Activated T-cell treated with anti-CD3 and anti-CD28 coated beads, Interleukin-2, amount 50 U/mL, for 4 hours (primary cell): Measurements from ENCODE around the gene ZNF420. TPM values are rescaled to one million over a fixed set of nuclear protein-coding genes. Genes with fewer than 3 reads are reported as not detected.
A peak's percentile ranks its signal among the peaks of the same experiment; 100 is the strongest.
"Not testable (repeated sequence)": the region's sequence is repeated elsewhere in the genome, so short reads cannot be mapped to it uniquely, and the experiment has no call there.

ENCODE experiments used
- ATAC-seq, 2 donors: fragments of 200-7000 bp; cut with Tn5 transposase; one replicate each; pipeline ENCODE4 v1.10.0; 2021
- DNase-seq: peaks from one replicate; pipeline ENCODE4 v3.0.0-alpha.2; 2020
- H3K27me3 Mint-ChIP-seq: one replicate; pipeline ENCODE4 v1.8.0; 2021; ENCODE audit warnings: low read depth, mixed read lengths
- H3K36me3 Mint-ChIP-seq: one replicate; pipeline ENCODE4 v1.8.0; 2022; ENCODE audit warnings: mixed read lengths; ENCODE audit not compliant: insufficient read depth
- H3K4me1 Mint-ChIP-seq: one replicate; pipeline ENCODE4 v1.8.0; 2021; ENCODE audit warnings: low read depth, mixed read lengths
- H3K4me3 Mint-ChIP-seq: one replicate; pipeline ENCODE4 v1.8.0; 2021; ENCODE audit warnings: mild to moderate bottlenecking, moderate library complexity, mixed read lengths
- H3K9me3 Mint-ChIP-seq: one replicate; pipeline ENCODE4 v1.8.0; 2021; ENCODE audit warnings: mixed read lengths
- total RNA-seq, 3 donors: library from RNA; stranded (reverse); gene quantifications; one replicate each; pipeline ENCODE4 v1.2.1, GENCODE V29; 2021

The ZNF420 gene
- total RNA-seq, 3 donors from 2014 or later = 10.5 to 14.2 (median 12.5) TPM

DNA sequence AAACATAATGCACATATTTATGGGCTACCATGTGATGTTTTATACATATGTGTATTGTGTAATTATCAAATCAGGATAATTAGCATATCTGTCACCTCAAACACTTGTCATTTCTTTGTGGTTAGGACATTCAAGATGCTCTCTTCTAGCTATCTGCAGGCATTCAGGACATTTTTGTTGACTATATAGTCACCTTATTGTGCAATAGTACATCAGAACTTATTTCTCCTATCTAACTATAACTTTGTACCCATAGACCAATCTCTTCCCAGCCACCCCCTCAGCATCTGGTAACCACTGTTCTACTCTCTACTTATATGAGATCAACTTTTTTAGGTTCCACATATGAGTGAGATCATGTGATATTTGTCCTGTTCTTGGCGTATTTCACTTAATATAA, 20.3 kb downstream of the ZNF420 start:
- no peaks in the 10 kb centered on the region for H3K4me1 Mint-ChIP-seq
- peaks cover 62% of the 10 kb centered on the region for H3K9me3 Mint-ChIP-seq
- H3K27me3 Mint-ChIP-seq = no peaks in the 10 kb centered on the region
- no peak overlapping the region for H3K4me3 Mint-ChIP-seq
- ATAC-seq (no peak), DNase-seq (no peak)
- peaks cover 90% of the 10 kb centered on the region for H3K36me3 Mint-ChIP-seq

DNA sequence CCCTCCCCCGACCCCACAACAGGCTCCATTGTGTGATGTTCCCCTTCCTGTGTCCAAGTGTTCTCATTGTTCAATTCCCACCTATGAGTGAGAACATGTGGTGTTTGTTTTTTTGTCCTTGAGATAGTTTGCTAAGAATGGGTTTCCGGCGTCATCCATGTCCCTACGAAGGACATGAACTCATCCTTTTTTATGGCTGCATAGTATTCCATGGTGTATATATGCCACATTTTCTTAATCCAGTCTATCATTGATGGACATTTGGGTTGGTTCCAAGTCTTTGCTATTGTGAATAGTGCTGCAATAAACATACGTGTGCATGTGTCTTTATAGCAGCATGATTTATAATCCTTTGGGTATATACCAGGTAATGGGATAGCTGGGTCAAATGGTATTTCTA, 25.9 kb downstream of the ZNF420 start:
- not testable (repeated sequence) for ATAC-seq
- H3K9me3 Mint-ChIP-seq = peaks cover 64% of the 10 kb centered on the region

DNA sequence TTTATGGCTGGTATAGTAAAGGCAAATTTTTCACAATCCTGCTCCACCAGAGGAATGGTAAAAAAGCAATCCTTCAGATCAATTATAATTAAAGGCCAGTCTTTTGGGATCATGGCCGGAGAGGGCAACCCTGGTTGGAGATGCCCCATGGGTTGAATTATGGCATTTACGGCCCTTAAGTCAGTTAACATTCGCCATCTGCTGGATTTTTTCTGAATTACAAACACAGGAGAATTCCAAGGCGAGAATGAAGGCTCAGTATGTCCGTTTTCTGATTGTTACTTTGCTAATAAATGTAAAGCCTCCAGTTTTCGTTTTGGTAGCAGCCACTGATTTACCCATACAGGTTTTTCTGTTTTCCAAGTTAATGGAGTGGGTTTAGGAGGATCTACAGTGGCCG, 33.5 kb downstream of the ZNF420 start:
- Mint-ChIP-seq H3K9me3 (peaks cover 80% of the 10 kb centered on the region), H3K36me3 (peaks cover 93% of the 10 kb centered on the region)
- H3K27me3 Mint-ChIP-seq, H3K4me3 Mint-ChIP-seq, H3K4me1 Mint-ChIP-seq, ATAC-seq, DNase-seq: not testable (repeated sequence)

More for the DNA sequence above, 25.9 kb downstream of the ZNF420 start:
- H3K36me3 Mint-ChIP-seq = peaks cover 93% of the 10 kb centered on the region
- H3K4me3 Mint-ChIP-seq, H3K27me3 Mint-ChIP-seq, H3K4me1 Mint-ChIP-seq, DNase-seq: not testable (repeated sequence)

DNA sequence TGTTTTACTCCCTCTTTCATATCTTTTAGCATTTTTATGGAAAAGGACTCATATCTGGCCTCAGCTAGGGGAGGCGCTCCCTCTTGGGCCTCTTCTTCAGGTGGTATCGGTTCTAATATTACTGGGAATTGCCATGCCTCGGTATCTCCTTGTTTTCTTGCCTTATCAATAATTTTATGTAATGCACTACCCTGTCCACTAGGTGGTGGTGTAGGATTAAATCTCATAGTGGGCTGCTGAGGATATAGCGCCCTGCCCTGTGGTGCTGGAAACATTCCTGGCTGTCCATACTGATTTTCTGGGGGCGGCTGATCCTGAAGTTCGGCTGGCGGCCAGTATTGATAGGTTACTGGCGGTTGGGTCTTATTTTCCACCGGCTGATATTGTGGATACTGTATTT, 35.8 kb downstream of the ZNF420 start:
- ATAC-seq = no peak
- H3K9me3 Mint-ChIP-seq = peaks cover 64% of the 10 kb centered on the region
- H3K4me1 Mint-ChIP-seq = no peaks in the 10 kb centered on the region

DNA sequence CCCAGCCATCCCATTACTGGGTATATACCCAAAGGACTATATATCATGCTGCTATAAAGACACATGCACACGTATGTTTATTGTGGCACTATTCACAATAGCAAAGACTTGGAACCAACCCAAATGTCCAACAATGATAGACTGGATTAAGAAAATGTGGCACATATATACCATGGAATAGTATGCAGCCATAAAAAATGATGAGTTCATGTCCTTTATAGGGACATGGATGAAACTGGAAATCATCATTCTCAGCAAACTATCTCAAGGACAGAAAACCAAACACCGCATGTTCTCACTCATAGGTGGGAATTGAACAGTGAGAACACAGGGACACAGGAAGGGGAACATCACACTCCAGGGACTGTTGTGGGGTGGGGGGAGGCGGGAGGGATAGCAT, 43.9 kb downstream of the ZNF420 start:
- ATAC-seq, H3K27me3 Mint-ChIP-seq, H3K4me3 Mint-ChIP-seq, H3K4me1 Mint-ChIP-seq, DNase-seq: not testable (repeated sequence)
- H3K9me3 Mint-ChIP-seq = peaks cover 48% of the 10 kb centered on the region
- peaks cover 29% of the 10 kb centered on the region for H3K36me3 Mint-ChIP-seq

More for the DNA sequence above, 35.8 kb downstream of the ZNF420 start:
- H3K4me3 Mint-ChIP-seq = no peak overlapping the region
- no peaks in the 10 kb centered on the region for H3K27me3 Mint-ChIP-seq
- no peak for DNase-seq
- H3K36me3 Mint-ChIP-seq = peaks cover 71% of the 10 kb centered on the region

DNA sequence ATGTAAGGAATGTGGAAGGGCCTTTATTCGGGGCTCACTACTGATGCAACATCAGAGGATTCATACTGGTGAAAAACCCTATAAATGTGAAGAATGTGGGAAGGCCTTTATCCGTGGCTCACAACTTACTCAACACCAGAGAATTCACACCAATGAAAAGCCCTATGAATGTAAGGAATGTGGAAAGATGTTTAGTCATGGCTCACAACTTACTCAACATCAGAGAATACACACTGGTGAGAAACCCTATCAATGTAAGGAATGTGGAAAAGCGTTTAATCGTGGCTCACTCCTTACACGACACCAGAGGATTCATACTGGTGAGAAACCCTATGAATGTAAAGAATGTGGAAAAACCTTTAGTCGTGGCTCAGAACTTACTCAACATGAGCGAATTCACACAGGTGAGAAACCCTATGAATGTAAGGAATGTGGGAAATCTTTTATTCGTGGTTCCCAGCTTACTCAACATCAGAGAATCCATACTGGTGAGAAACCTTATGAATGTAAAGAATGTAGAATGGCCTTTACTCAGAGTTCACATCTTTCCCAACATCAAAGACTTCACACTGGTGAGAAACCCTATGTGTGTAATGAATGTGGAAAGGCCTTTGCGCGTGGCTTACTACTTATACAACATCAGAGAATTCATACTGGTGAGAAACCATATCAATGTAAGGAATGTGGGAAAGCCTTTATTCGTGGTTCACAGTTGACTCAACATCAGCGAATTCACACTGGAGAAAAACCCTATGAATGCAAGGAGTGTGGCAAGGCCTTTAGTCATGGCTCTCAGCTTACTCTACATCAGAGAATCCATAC, 50.0 kb downstream of the ZNF420 start:
- no peak overlapping the region for H3K4me3 Mint-ChIP-seq
- H3K4me1 Mint-ChIP-seq = no peaks in the 10 kb centered on the region
- DNase-seq (no peak), ATAC-seq (no peak)
- no peaks in the 10 kb centered on the region for H3K27me3 Mint-ChIP-seq
- peaks cover 60% of the 10 kb centered on the region for H3K9me3 Mint-ChIP-seq
- peaks cover 54% of the 10 kb centered on the region for H3K36me3 Mint-ChIP-seq

DNA sequence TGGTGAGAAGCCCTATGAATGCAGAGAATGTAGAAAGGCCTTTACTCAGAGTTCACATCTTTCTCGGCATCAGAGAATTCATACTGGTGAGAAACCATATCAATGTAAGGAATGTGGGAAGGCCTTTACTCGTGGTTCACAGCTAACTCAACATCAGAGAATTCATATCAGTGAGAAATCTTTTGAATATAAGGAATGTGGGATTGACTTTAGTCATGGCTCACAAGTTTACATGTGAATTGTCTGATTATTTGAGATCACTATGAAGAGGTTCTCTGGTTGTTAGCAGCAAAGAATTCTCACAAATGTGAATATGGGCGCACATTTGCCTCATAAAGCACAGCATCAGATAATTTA, 50.6 kb downstream of the ZNF420 start:
- peaks cover 55% of the 10 kb centered on the region for H3K36me3 Mint-ChIP-seq
- H3K4me1 Mint-ChIP-seq = no peaks in the 10 kb centered on the region
- DNase-seq = no peak

DNA sequence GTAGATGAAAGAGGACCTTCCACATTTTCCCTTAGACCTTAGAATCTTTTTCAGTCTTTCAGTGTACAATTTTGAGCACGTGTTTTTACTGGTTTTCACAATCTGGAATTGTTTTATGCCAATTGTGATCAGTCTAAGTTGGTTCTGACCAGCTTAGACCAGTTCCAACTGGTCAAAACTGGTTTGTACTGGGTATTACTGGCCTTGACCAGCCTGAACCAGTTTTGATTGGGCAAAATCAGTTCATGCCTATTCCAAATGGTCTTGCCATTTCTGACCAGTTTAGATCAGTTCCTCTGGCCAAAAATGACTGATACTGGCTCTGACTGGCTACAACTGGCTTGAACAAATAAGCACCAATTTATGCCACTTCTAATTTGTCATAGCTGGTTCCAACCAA, 57.9 kb downstream of the ZNF420 start:
- Mint-ChIP-seq H3K27me3 (no peaks in the 10 kb centered on the region), H3K9me3 (peaks cover 59% of the 10 kb centered on the region), H3K4me3 (no peak overlapping the region), H3K36me3 (peaks cover 18% of the 10 kb centered on the region), H3K4me1 (no peaks in the 10 kb centered on the region)
- DNase-seq (no peak), ATAC-seq (no peak)

More for the DNA sequence above, 50.6 kb downstream of the ZNF420 start:
- no peak overlapping the region for H3K4me3 Mint-ChIP-seq
- no peak for ATAC-seq
- H3K27me3 Mint-ChIP-seq = no peaks in the 10 kb centered on the region
- peaks cover 64% of the 10 kb centered on the region for H3K9me3 Mint-ChIP-seq

DNA sequence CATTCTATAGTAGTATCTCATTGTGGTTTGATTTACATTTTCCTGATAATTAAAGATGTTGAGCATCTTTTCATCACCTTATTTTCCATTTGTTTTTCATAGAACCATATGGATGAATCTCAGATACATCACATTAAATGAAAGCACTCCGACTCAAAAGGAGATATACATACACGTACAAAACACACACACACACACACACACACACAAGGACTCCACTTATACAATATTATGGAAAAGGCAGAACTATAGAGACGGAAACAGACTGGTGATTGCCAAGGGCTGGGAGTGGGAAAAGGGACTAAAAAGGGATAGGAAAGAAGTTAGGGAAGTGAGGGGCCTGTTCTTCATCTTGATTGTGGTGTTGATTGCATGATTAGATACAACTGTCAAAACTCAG, 70.0 kb downstream of the ZNF420 start:
- Mint-ChIP-seq H3K9me3 (peaks cover 52% of the 10 kb centered on the region), H3K4me3 (no peak overlapping the region), H3K36me3 (peaks cover 49% of the 10 kb centered on the region), H3K4me1 (no peaks in the 10 kb centered on the region), H3K27me3 (no peaks in the 10 kb centered on the region)
- ATAC-seq = no peak
- no peak for DNase-seq

DNA sequence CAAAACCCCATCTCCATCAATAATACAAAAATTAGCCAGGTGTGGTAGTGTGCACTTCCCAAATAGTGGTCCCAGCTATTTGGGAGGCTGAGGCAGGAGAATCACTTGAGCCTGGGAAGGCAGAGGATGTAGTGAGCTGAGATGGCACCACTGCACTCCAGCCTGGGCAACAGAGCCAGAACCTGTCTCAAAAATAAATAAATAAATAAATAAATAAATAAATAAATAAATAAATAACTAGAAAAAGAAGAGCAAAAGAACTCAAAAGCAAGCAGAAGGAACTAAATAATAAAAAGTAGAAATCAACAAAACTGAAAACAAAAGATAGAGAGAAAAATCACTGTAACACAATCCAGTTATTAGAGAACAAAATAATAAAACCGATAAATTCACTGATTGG, 81.9 kb downstream of the ZNF420 start:
- peaks cover 51% of the 10 kb centered on the region for H3K9me3 Mint-ChIP-seq
- ATAC-seq (no peak), DNase-seq (no peak)
- H3K36me3 Mint-ChIP-seq = peaks cover 75% of the 10 kb centered on the region
- no peak overlapping the region for H3K4me3 Mint-ChIP-seq
- no peaks in the 10 kb centered on the region for H3K4me1 Mint-ChIP-seq
- H3K27me3 Mint-ChIP-seq = no peaks in the 10 kb centered on the region

DNA sequence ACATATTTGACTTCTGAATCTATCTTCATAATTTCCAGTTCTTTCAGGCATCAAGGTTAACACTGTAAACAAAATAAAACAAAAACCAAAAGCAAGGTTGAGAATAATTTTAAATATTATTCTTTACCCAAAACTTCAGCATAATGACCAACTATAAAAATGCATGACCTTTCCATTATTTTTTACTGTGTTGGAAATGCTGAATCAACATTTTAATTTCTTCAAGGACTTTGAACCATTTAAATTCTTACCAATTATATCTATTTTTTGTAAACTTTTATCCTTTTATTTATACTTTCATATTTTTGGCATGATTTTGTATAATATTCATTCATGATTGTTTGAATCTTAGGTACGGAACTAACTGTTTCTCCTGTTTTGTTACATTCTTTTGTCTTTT, 87.4 kb downstream of the ZNF420 start:
- H3K9me3 Mint-ChIP-seq = peaks cover 45% of the 10 kb centered on the region
- ATAC-seq = no peak
- peaks cover 63% of the 10 kb centered on the region for H3K36me3 Mint-ChIP-seq
- no peak overlapping the region for H3K4me3 Mint-ChIP-seq
- DNase-seq = no peak
- no peaks in the 10 kb centered on the region for H3K27me3 Mint-ChIP-seq
- no peaks in the 10 kb centered on the region for H3K4me1 Mint-ChIP-seq

DNA sequence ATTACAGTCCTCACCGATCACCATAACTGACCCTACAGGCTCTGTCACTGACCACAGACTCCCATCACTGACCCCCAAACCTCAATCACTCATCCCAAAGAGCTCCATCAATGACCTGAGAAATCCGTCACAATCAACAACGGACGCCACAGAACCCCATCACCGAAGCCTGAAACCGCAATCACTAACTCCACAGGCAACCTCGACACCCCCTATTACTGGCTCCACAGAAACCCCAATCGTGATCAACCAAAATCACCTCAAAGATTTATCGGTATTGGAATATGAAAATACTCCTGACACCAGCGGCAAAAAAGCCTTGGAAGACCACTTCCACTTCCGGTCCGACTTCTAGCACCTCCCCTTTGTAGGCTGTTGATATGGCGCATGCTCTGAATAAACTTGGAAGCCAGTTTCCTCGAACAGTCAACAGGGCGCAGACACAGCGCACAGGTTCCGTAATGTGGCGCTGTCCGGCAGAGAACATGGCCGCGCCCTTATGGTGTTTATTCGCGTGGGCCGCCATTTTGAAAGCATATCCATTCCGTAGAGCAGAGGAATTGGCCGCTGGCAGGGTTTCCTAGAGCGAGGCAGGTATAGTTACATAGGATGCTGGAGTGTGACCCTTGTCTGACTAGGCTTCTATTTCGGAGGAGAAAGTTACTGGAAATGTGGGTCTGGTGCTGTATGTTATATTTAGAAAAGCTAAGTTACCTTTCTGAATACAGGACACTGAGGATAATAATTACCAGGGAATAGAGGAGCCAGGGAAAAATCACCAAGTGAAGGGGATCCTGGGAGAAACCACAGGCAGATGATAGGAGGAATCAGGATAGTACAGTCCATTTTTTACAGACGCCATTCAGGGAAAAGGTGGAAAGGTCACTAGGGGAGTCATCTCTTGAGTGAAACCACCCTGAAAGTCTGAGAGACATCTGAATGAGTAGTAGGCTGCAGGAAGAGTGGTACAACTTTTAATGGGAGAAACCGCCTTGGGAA, 94.4 kb downstream of the ZNF420 start, which contains the start of gene ZNF585A:
ZNF585A (minus strand) TSS at position 328 of the 999 bp plus-strand sequence. CDS start 2,785 bp downstream, outside the sequence.
- H3K9me3 Mint-ChIP-seq = peaks cover 31% of the 10 kb centered on the region
- DNase-seq (peak; percentile 85), ATAC-seq (peak; percentile 100)
- no peaks in the 10 kb centered on the region for H3K27me3 Mint-ChIP-seq
- H3K36me3 Mint-ChIP-seq = peaks cover 31% of the 10 kb centered on the region
- peak within 1 kb of the TSS; percentile 45 for H3K4me3 Mint-ChIP-seq
- no peaks in the 10 kb centered on the region for H3K4me1 Mint-ChIP-seq
